B cell (primary cell): ENCODE measurements around the gene CRISPLD2. TPM values are rescaled to one million over a fixed set of nuclear protein-coding genes. Genes with fewer than 3 reads are reported as not detected.

Experiments used
- ATAC-seq: fragments of 200-7000 bp; cut with Tn5 transposase; one replicate; pipeline ENCODE4 v1.10.0; 2021; ENCODE audit warnings: low read depth, mild to moderate bottlenecking, moderate number of reproducible peaks, moderate library complexity
- CTCF ChIA-PET: fragments of 350-600 bp; sonication (Branson Sonifier 250); formaldehyde crosslinking; loops from one replicate; lab custom pipeline; 2021; ENCODE audit warnings: antibody characterized with exemption, inconsistent platforms; lab: Charles Lee
- POLR2A ChIA-PET: fragments of 350-600 bp; sonication (Branson Sonifier 250); formaldehyde crosslinking; loops from one replicate; lab custom pipeline; 2021; ENCODE audit warnings: antibody characterized with exemption; lab: Charles Lee
- DNase-seq: peaks from one replicate; pipeline ENCODE4 v3.0.0; 2013
- H2AFZ ChIP-seq: 2 replicates; pipeline ENCODE4 v1.6.1; 2012; ENCODE audit warnings: mild to moderate bottlenecking, low read depth, low read length; ENCODE audit not compliant: insufficient read depth, poor library complexity, severe bottlenecking
- H3K27ac ChIP-seq, 2 donors: 1 replicate in 1 of 2; 2 replicates in 1 of 2; pipeline ENCODE4 v1.5.1; 2012 to 2013; ENCODE audit warnings: low read length in 2 of 2, mild to moderate bottlenecking in 2 of 2, moderate library complexity in 1 of 2
- H3K27me3 ChIP-seq, 4 experiments: fragments of 200-600 bp in 1 of 4; sonication (generic) in 1 of 4; replicated peaks in 1 of 4; 1 replicate in 2 of 4; 2 replicates in 2 of 4; pipeline versions ENCODE4 v1.6.1 to v1.7.0; 2013 to 2016; ENCODE audit warnings: low read length in 3 of 4, mild to moderate bottlenecking in 2 of 4, mixed read lengths in 1 of 4, moderate library complexity in 1 of 4; ENCODE audit not compliant: insufficient read depth in 4 of 4, control insufficient read depth in 3 of 4; ENCODE audit errors: control extremely low read depth in 1 of 4
- H3K36me3 ChIP-seq, 2 experiments: replicated peaks in 1 of 2; 1 replicate in 1 of 2; 2 replicates in 1 of 2; pipeline versions ENCODE4 v1.6.1 to v1.7.1; 2013; ENCODE audit warnings: low read length in 1 of 2; ENCODE audit not compliant: insufficient read depth in 2 of 2, control insufficient read depth in 1 of 2; ENCODE audit errors: control extremely low read depth in 1 of 2, extremely low read depth in 1 of 2
- H3K4me1 ChIP-seq, 2 donors: fragments of 200-600 bp in 1 of 2; sonication (generic) in 1 of 2; 1 replicate in 1 of 2; 2 replicates in 1 of 2; pipeline versions ENCODE4 v1.5.1 to v1.6.1; 2013 to 2017; ENCODE audit warnings: low read length in 2 of 2; ENCODE audit not compliant: control insufficient read depth in 2 of 2, insufficient read depth in 2 of 2
- H3K4me2 ChIP-seq: replicated peaks from 2 replicates; pipeline ENCODE3; 2012; ENCODE audit warnings: mild to moderate bottlenecking, low read depth, low read length; ENCODE audit not compliant: poor library complexity, severe bottlenecking
- H3K4me3 ChIP-seq, 5 experiments: fragments of 200-600 bp in 1 of 5; sonication (generic) in 1 of 5; 1 replicate in 3 of 5; 2 replicates in 2 of 5; pipeline versions ENCODE4 v1.5.1 to v1.7.0; 2011 to 2016; ENCODE audit warnings: low read length in 4 of 5, mild to moderate bottlenecking in 4 of 5, low read depth in 2 of 5, control low read depth in 1 of 5, moderate library complexity in 1 of 5; ENCODE audit not compliant: insufficient read depth in 1 of 5; ENCODE audit errors: control extremely low read depth in 1 of 5, extremely low read depth in 1 of 5
- H3K79me2 ChIP-seq: fragments of 200-600 bp; sonication (generic); one replicate; pipeline ENCODE4 v1.6.0; 2016; ENCODE audit warnings: low read length; ENCODE audit not compliant: control insufficient read depth, insufficient read depth
- H3K9ac ChIP-seq: fragments of 200-600 bp; sonication (generic); 2 replicates; pipeline ENCODE4 v1.6.1; 2017; ENCODE audit warnings: mild to moderate bottlenecking, low read length, moderate library complexity
- H3K9me3 ChIP-seq, 3 donors: one replicate each; pipeline versions ENCODE4 v1.6.1 to v1.7.1; 2013; ENCODE audit warnings: low read length in 2 of 3; ENCODE audit not compliant: control insufficient read depth in 2 of 3, insufficient read depth in 1 of 3; ENCODE audit errors: control extremely low read depth in 1 of 3
- H4K20me1 ChIP-seq: 2 replicates; pipeline ENCODE4 v1.6.0; 2012; ENCODE audit warnings: mild to moderate bottlenecking, low read length; ENCODE audit not compliant: insufficient read depth, control insufficient read depth, poor library complexity, severe bottlenecking
- H3K27ac Mint-ChIP-seq: one replicate; pipeline ENCODE4 v1.8.0; 2021; ENCODE audit warnings: mixed read lengths
- H3K27me3 Mint-ChIP-seq: one replicate; pipeline ENCODE4 v1.8.0; 2021; ENCODE audit warnings: mixed read lengths
- H3K4me1 Mint-ChIP-seq: one replicate; pipeline ENCODE4 v1.8.0; 2021; ENCODE audit warnings: mixed read lengths
- H3K4me3 Mint-ChIP-seq: one replicate; pipeline ENCODE4 v1.8.0; 2021; ENCODE audit warnings: mixed read lengths
- H3K9me3 Mint-ChIP-seq: one replicate; pipeline ENCODE4 v1.8.0; 2022; ENCODE audit warnings: mixed read lengths; ENCODE audit not compliant: insufficient read depth
- CTCF ChIP-seq: fragments of 200-600 bp; IDR thresholded peaks from one replicate; pipeline ENCODE4 v1.8.0; 2022; ENCODE audit warnings: antibody characterized with exemption, mild to moderate bottlenecking
- EZH2 ChIP-seq: IDR thresholded peaks from 2 replicates; pipeline ENCODE4 v1.6.1; 2012; ENCODE audit warnings: borderline replicate concordance, low read depth, mild to moderate bottlenecking, moderate library complexity, low read length; ENCODE audit not compliant: insufficient read depth, poor library complexity, severe bottlenecking
- WGBS: methylation state at CpG from one replicate; pipeline ENCODE4 v1.1.5; 2013; ENCODE audit warnings: missing lambda C conversion rate; ENCODE audit not compliant: insufficient coverage; 5-methylcytosine and 5-hydroxymethylcytosine counted together
- intact Hi-C: fragments of 100-400 bp; cut with micrococcal nuclease; formaldehyde crosslinking; loops from one replicate; pipeline ENCODE4 v1.10.0; 2022
- polyA plus RNA-seq: library from polyadenylated mRNA; depleted of rRNA; stranded (reverse); fragments of >200 nt; gene quantifications from 2 replicates; pipeline ENCODE4 v1.2.3, GENCODE V29; 2012
- total RNA-seq, 2 donors: library from RNA; stranded (reverse); fragments of 120-200 nt in 1 of 2; gene quantifications; 1 replicate in 1 of 2; 2 replicates in 1 of 2; pipeline versions ENCODE4 v1.2.3 to v1.2.4, GENCODE V29; 2013 to 2022

Gene CRISPLD2
- total and polyA plus RNA-seq, 2 donors (not counting 1 experiment from before 2014, with no cell fraction given), result 0.25 to 0.37 TPM

- Mint-ChIP-seq H3K4me3 (no peak overlapping the region), H3K27ac (no peak overlapping the region), H3K27me3 (peaks cover 16% of the 10 kb centered on the region), H3K4me1 (peaks cover 7% of the 10 kb centered on the region), H3K9me3 (no peaks in the 10 kb centered on the region)
- no peak for TF ChIP-seq CTCF
- TF ChIP-seq EZH2, result no peak
- Histone ChIP-seq H3K79me2 (no peaks in the 10 kb centered on the region), H3K9ac (no peak overlapping the region), H3K9me3 (peaks cover 0 to 5% (median 0%) of the 10 kb centered on the region in 3 donors), H3K36me3 (no peaks in the 10 kb centered on the region), H3K4me1 (peaks cover 0 to 9% of the 10 kb centered on the region in 2 donors), H3K4me2 (peak overlapping the region; percentile 74), H3K4me3 (peak overlapping the region in 1 of 5 experiments; percentile 38), H4K20me1 (no peaks in the 10 kb centered on the region), H3K27ac (no peak overlapping the region), H2AFZ (peak overlapping the region; percentile 65), H3K27me3 (no peaks in the 10 kb centered on the region)
- ATAC-seq (no peak), DNase-seq (no peak)
- POLR2A ChIA-PET, result no interaction called here
- intact Hi-C loops, result no loop called here
- CTCF ChIA-PET, result no interaction called here
- 94% methylated on average over 10 of the region's 10 CpGs for WGBS
Observed at GRCh38 chr16:84806890-84807258, 12.9 kb upstream of the CRISPLD2 start.

GRCh38 chr16:84807776-84808175 lies 12.0 kb upstream of the CRISPLD2 start:
- H3K9me3 ChIP-seq, result peaks cover 0 to 5% (median 0%) of the 10 kb centered on the region in 3 donors
- Mint-ChIP-seq H3K27ac (no peak overlapping the region), H3K27me3 (peaks cover 18% of the 10 kb centered on the region), H3K4me1 (peaks cover 7% of the 10 kb centered on the region), H3K4me3 (no peak overlapping the region), H3K9me3 (no peaks in the 10 kb centered on the region)
- ChIA-PET POLR2A (no interaction called here), CTCF (no interaction called here)
- no peaks in the 10 kb centered on the region for H3K36me3 ChIP-seq
- ATAC-seq, result no peak
- no peak overlapping the region for H3K9ac ChIP-seq
- no peaks in the 10 kb centered on the region for H3K27me3 ChIP-seq
- no peak for DNase-seq
- no peak overlapping the region for H3K4me3 ChIP-seq
- H3K4me1 ChIP-seq, result peaks cover 0 to 9% of the 10 kb centered on the region in 2 donors
- intact Hi-C loops, result no loop called here
- H3K79me2 ChIP-seq, result no peaks in the 10 kb centered on the region
- TF ChIP-seq CTCF (no peak), EZH2 (no peak)
- H4K20me1 ChIP-seq, result no peaks in the 10 kb centered on the region
- H3K27ac ChIP-seq, result no peak overlapping the region
- 92% methylated on average over 5 of the region's 7 CpGs for WGBS
- H3K4me2 ChIP-seq, result no peak overlapping the region
- H2AFZ ChIP-seq, result no peak overlapping the region
